Measurements from ENCODE around the gene FTCD. TPM values are rescaled to one million over a fixed set of nuclear protein-coding genes. Genes with fewer than 3 reads are reported as not detected.
A peak's percentile ranks its signal among the peaks of the same experiment; 100 is the strongest.

Gene FTCD
- total RNA-seq, 4 donors from 2014 or later, result 0.29 TPM; not detected in 3

- 62 to 63% methylated on average over 16 of the region's 16 CpGs for WGBS, 2 donors
- no peak overlapping the region for H3K4me3 ChIP-seq (ENCODE audit: low read depth, poor library complexity, severe bottlenecking)
- peak; percentile 17 to 70 for DNase-seq (ENCODE audit: low spot score in 2 of 2)
- TF ChIP-seq POLR2A (IDR thresholded peaks at IDR 0.05), result no peak
- TF ChIP-seq, protein P1, sequence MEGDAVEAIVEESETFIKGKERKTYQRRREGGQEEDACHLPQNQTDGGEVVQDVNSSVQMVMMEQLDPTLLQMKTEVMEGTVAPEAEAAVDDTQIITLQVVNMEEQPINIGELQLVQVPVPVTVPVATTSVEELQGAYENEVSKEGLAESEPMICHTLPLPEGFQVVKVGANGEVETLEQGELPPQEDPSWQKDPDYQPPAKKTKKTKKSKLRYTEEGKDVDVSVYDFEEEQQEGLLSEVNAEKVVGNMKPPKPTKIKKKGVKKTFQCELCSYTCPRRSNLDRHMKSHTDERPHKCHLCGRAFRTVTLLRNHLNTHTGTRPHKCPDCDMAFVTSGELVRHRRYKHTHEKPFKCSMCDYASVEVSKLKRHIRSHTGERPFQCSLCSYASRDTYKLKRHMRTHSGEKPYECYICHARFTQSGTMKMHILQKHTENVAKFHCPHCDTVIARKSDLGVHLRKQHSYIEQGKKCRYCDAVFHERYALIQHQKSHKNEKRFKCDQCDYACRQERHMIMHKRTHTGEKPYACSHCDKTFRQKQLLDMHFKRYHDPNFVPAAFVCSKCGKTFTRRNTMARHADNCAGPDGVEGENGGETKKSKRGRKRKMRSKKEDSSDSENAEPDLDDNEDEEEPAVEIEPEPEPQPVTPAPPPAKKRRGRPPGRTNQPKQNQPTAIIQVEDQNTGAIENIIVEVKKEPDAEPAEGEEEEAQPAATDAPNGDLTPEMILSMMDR (IDR thresholded peaks at IDR 0.05), result no peak
- intact Hi-C loops (cut with DNase I; ENCODE audit: low total_unique reads), result loop anchor here (10.0 kb wide), 1 partner anchor 120 kb away; no protein-coding TSS in a partner anchor
Observed at GRCh38 chr21:46095083-46095719, 60.2 kb downstream of the FTCD start.

- intact Hi-C loops (cut with DNase I; ENCODE audit: low total_unique reads), result loop anchor here (10.0 kb wide), 1 partner anchor 120 kb away; no protein-coding TSS in a partner anchor
- no peak overlapping the region for H3K4me3 ChIP-seq (ENCODE audit: low read depth, poor library complexity, severe bottlenecking)
- DNase-seq (ENCODE audit: low spot score in 2 of 2), result no peak
- TF ChIP-seq, protein P1 (IDR thresholded peaks at IDR 0.05), result no peak
- no peak for TF ChIP-seq POLR2A (IDR thresholded peaks at IDR 0.05)
- WGBS, 2 donors, result 82 to 83% methylated on average over 14 of the region's 14 CpGs
Observed at GRCh38 chr21:46094401-46095082, 60.8 kb downstream of the FTCD start.

GRCh38 chr21:46093668-46094400 lies 61.5 kb downstream of the FTCD start:
- WGBS, 2 donors, result 66 to 69% methylated on average over 9 to 11 of the region's 11 CpGs
- H3K4me3 ChIP-seq (ENCODE audit: low read depth, poor library complexity, severe bottlenecking), result no peak overlapping the region
- peak in 1 of 2 donors; percentile 86 for DNase-seq (ENCODE audit: low spot score in 2 of 2)
- TF ChIP-seq, protein P1 (IDR thresholded peaks at IDR 0.05), result no peak
- TF ChIP-seq POLR2A (IDR thresholded peaks at IDR 0.05), result no peak
- intact Hi-C loops (cut with DNase I; ENCODE audit: low total_unique reads), result loop anchor here (10.0 kb wide), 1 partner anchor 119 kb away; no protein-coding TSS in a partner anchor

- H3K4me3 ChIP-seq (ENCODE audit: low read depth, poor library complexity, severe bottlenecking), result no peak overlapping the region
- DNase-seq (ENCODE audit: low spot score in 2 of 2), result peak in 1 of 2 donors; percentile 85
- WGBS, 2 donors, result 46 to 49% methylated on average over 10 to 11 of the region's 11 CpGs
- no peak for TF ChIP-seq POLR2A (IDR thresholded peaks at IDR 0.05)
- TF ChIP-seq, protein P1 (IDR thresholded peaks at IDR 0.05), result no peak
- intact Hi-C loops (cut with DNase I; ENCODE audit: low total_unique reads), result loop anchor here (10.0 kb wide), 1 partner anchor 118 kb away; no protein-coding TSS in a partner anchor
Observed at GRCh38 chr21:46092811-46093667, 62.3 kb downstream of the FTCD start.
